GM13977 (cell line): ENCODE data around the gene SFR1.

Experiments
- DNase-seq: peaks from one replicate; pipeline ENCODE4 v3.0.0; 2012; ENCODE audit warnings: low spot score
- in situ Hi-C: fragments of 300-500 bp; cut with MboI; formaldehyde crosslinking; loops from one replicate; pipeline ENCODE4 v1.12.0; 2022; ENCODE audit warnings: low sequenced_read_pairs, low pct_unique_long_range_greater_than_20kb, mixed read lengths, inconsistent platforms; ENCODE audit not compliant: unreplicated experiment
- TF ChIP-seq, protein P1 (sequence below): IDR thresholded peaks from 2 replicates; pipeline ENCODE4 v1.5.1; 2012; ENCODE audit warnings: mild to moderate bottlenecking, control low read depth; ENCODE audit not compliant: insufficient read depth; ENCODE audit errors: extremely low read depth, missing control alignments

SFR1 gene

DNA sequence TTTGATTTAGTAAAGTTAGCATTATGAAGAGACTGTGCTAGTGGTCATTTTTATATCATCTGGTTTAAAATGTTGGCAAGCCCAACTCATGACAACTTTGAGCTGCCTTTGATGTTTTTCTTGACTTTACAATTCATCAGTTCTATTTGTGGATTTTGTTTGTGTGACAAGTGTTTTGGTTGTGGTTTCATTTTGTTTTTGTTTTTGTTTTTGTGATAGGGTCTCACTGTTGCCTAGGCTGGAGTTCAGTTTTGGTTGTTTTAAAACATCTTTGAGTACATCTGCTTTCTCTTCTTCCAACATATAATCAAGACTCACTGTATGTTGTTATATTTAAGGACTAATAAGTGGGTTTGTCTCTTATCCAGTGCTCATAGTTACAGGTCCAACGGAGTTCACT, 17.6 kb upstream of the SFR1 start:
- TF ChIP-seq, protein P1, sequence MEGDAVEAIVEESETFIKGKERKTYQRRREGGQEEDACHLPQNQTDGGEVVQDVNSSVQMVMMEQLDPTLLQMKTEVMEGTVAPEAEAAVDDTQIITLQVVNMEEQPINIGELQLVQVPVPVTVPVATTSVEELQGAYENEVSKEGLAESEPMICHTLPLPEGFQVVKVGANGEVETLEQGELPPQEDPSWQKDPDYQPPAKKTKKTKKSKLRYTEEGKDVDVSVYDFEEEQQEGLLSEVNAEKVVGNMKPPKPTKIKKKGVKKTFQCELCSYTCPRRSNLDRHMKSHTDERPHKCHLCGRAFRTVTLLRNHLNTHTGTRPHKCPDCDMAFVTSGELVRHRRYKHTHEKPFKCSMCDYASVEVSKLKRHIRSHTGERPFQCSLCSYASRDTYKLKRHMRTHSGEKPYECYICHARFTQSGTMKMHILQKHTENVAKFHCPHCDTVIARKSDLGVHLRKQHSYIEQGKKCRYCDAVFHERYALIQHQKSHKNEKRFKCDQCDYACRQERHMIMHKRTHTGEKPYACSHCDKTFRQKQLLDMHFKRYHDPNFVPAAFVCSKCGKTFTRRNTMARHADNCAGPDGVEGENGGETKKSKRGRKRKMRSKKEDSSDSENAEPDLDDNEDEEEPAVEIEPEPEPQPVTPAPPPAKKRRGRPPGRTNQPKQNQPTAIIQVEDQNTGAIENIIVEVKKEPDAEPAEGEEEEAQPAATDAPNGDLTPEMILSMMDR, result no peak
- DNase-seq, result no peak
- in situ Hi-C loops, result no loop called here

DNA sequence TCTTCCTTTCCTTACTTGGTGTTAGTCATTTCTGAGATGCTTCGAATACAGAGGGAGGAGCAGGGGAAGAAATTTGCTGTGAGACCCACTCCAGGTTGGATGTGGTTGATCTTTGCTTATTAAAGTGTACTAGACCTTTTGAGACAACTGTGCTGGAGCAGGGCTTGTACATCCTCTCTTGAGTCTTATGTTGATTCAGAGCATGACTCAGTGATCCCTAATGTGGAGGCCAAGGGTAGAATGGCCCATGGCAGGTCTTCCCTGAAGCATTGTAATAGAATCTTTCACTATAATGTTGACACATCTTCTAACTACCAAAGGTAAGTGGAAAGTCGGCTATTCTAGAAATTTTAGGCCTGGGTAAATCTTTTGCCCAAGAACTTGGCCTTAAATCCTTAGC, 17.0 kb upstream of the SFR1 start:
- TF ChIP-seq, protein P1, result no peak
- in situ Hi-C loops, result no loop called here
- DNase-seq, result no peak

DNA sequence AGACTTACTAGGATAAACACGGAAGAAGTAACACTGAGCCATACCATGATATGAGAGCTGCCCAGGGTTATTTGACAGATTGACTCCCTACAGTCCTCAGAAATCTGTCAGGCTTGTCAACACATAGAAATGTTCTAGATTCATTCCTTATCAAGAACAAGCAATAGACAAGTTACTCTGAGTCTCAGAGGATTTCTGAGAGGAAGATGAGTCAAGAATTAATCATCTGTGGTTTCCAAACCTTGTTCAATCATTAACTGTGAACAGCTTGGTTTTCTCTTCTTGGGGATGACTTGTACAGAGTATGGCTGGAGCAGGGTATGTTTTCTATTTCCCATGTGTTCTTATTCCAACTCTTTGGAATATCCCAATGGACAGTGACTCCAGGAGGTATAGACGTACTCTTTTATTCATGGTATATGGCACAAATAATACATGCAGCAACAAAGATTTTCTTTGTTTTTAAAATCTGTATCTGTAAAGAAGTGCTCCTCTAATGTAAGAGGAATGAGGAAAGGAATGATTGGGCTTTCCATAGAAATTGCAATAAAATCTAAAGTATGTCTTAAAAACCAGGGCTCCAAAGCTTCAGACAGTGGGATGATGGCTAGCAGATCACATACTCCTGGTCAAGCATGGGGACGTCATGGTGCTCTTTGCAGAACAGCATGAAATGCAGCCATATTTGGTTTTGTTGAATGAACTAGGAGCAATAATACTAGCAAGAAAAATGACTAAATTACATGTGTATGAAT, 11.9 kb upstream of the SFR1 start:
- TF ChIP-seq, protein P1, result no peak
- DNase-seq, result no peak
- in situ Hi-C loops, result no loop called here

DNA sequence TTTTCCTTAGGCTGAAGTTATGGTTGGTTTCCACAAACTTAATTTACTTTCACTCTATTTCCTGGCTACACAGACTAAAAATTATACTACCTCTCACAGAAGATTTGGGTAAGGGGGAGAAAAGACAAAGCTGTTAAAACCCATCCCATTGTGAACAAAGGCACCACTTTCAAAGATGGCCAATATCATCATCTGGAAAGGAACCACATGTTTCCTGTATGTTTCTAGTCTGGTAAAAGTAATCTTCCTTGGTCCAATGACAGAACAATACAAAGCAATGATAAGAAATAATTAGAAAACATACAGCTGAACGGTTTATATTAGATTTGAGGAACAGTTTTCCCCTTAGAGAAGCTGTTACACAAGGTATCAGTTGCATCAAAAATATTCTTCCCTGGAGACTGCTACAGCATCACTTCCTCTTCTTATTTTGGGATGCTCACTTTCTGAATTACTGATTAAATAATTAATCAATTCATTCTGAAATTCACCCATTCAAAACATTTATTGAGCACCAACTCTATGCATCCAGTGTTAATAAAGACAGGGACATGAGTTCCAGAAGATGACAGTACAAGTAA, 8.5 kb upstream of the SFR1 start:
- TF ChIP-seq, protein P1, result no peak
- in situ Hi-C loops, result no loop called here
- no peak for DNase-seq

DNA sequence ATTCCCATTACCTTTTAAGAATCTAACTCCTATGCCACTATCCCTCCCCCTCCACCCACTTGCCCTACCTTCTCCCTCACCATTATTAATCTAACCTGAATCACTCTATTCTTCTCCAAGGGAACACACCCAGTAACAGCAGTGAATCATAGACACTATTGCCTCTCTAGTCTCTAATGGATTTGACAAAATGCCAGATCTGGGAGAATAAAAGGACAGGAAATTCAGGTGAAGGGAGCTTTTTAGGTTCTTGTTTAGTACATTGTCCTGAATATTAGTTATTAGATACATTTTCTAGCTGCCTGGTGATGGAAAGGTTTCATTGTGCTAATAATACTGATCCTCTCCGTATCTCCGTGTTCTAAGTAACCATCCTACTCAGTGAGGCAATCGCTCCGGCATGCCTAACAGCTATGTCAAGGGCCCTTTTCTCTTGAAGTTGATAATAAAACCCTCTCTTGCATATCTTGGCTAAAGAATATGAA, 4.1 kb upstream of the SFR1 start:
- no peak for DNase-seq
- TF ChIP-seq, protein P1, result no peak
- in situ Hi-C loops, result no loop called here

DNA sequence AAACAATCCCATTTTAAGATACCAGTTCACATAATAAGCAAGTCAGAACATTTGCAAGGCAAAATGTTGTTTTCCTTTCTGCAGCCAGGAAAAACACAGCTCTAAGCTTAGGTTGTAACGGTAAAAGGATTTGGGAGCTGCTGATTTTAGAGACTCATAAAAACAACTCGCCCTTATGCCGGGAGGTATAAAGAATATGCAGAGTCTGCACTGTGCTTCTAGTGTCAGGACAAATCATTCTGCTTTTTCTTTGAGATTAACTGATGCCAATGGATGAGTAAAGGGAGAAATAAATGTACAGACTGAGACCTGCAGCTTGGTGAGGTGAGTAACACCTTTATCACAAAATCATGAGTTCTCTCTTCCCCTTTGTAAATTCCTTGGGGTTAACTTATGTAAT, 2.0 kb upstream of the SFR1 start:
- no peak for DNase-seq
- in situ Hi-C loops, result no loop called here
- TF ChIP-seq, protein P1, result no peak

DNA sequence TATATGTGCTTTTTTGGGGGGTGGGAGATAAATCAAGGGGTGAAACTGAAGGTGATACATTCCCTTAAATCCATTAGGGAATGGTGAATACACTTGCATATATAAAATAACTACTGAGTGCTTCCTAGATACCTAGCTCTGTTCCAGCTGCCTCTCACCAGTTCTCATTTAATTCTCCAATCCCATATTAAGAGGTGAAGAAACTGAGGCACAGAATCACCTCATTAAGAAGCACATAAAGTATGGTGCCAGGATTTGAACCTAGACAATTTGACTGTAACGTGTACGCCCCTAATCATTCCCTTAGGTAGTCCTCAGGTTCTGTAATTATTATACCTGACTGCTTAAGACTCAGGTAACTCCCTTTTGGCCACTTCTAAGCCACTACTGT, 1.5 kb upstream of the SFR1 start:
- DNase-seq, result no peak
- in situ Hi-C loops, result no loop called here
- TF ChIP-seq, protein P1, result no peak
